ENCODE results near the gene ANO2. TPM values are rescaled to one million over a fixed set of nuclear protein-coding genes. Genes with fewer than 3 reads are reported as not detected.

ANO2 gene
- total RNA-seq, 2 experiments from 2014 or later, result not detected

DNA sequence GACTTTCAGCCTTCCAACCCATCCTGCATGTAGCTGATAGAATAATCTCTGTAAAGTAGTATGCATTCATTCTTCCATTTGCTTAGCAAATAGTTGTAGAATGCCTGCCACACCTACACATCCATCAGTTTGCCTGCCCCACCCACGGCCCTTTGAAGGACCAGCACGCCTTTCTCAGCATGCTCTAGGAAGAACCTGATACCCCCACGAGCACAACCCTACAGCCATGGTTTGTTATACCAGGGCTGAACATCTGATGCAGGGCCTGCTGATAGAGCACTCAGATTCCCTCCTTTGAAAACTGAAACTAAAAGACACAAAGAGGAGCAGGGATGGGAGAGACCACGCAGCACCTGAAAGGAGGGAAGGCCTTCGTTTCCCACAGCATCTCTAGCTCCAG, 205.1 kb downstream of the ANO2 start:
- Mint-ChIP-seq H3K9me3 (no peaks in the 10 kb centered on the region), H3K27me3 (no peaks in the 10 kb centered on the region), H3K27ac (no peak overlapping the region), H3K4me1 (peaks cover 3% of the 10 kb centered on the region), H3K4me3 (no peak overlapping the region), H3K36me3 (no peaks in the 10 kb centered on the region)
- DNase-seq, result no peak

DNA sequence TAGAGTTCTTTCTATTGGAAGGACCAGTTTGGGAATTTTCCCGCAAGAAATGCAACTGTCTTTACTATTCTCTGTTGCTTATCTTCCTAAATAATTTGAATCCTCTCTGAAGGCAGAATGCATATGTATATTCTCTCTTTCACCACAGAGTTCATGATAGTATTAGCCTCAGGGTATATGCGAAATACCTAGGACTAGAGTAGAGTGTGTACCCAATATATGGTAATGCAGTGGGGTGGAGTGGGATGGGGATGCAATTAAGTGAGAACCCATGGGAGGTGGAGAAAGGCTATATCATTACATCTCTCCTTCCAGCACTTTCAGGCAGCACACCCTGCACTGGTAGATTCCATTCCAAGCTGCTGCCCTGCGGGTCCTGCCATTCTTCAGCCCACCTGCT, 207.3 kb downstream of the ANO2 start:
- Mint-ChIP-seq H3K9me3 (no peaks in the 10 kb centered on the region), H3K4me3 (no peak overlapping the region), H3K27ac (no peak overlapping the region), H3K27me3 (no peaks in the 10 kb centered on the region), H3K4me1 (peaks cover 3% of the 10 kb centered on the region), H3K36me3 (no peaks in the 10 kb centered on the region)
- DNase-seq, result no peak

DNA sequence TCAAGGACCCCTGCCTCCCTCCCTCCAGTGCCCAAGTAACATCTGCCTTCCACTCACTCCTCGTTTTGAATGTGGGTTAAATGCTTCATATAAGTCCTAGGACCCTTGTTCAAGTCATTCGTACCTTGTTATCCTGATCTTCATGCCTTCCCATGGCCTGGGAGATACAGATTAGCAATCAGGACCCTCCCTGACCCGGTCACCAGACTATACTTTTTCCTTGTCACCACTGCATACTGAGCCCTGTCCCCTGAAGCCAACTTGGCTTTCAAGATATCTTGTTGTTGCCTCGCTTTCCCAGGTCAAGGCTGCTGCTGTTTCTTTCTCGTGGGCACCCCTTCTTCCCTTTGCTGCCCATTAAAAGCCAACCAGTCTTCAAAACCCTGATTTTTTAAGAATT, 208.5 kb downstream of the ANO2 start:
- peaks cover 3% of the 10 kb centered on the region for H3K4me1 Mint-ChIP-seq
- DNase-seq, result no peak
- no peaks in the 10 kb centered on the region for H3K9me3 Mint-ChIP-seq
- H3K27me3 Mint-ChIP-seq, result no peaks in the 10 kb centered on the region
- no peak overlapping the region for H3K27ac Mint-ChIP-seq
- H3K36me3 Mint-ChIP-seq, result no peaks in the 10 kb centered on the region
- H3K4me3 Mint-ChIP-seq, result no peak overlapping the region

DNA sequence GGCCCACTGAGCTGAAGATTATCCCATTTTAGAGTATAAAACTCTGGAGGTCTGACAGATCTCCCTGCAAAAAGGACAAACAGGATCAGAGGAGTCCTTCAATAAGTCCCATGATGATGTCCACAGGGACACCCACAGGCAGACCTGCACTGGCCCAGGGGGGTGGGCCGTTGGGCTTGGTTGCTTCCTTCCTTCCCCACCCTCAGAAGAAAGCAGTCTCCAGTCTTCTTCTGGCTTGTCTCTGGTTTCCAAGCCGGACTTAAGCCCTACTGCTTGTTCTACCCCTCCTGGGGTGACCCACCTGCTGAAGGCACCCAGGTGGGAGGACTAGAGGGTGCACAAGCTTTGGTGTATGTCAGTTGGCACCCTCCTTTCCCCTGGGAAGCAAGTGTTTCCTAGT, 209.0 kb downstream of the ANO2 start:
- Mint-ChIP-seq H3K36me3 (no peaks in the 10 kb centered on the region), H3K4me1 (peaks cover 3% of the 10 kb centered on the region), H3K9me3 (no peaks in the 10 kb centered on the region), H3K27ac (no peak overlapping the region), H3K27me3 (no peaks in the 10 kb centered on the region), H3K4me3 (no peak overlapping the region)
- DNase-seq, result no peak

DNA sequence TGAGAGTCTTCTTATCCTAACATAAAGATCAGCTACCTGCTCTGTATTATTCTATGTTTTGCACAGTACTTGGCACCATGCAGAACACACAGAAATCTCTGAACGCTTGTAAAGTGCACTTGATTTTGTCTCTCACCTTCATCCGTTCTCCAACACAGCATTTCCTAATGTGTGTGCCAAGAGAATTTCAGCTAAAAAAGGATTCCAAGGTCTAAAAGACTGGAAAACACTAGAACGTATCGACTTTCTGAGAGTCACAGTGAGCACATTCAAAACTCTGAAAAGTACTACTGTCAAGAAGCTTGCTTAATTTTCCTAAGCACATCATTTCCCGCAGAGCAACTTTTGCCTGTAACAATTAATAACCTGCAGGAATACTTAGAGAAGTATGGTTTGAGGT, 211.1 kb downstream of the ANO2 start:
- Mint-ChIP-seq H3K36me3 (no peaks in the 10 kb centered on the region), H3K4me3 (no peak overlapping the region), H3K27ac (no peak overlapping the region), H3K9me3 (no peaks in the 10 kb centered on the region), H3K27me3 (no peaks in the 10 kb centered on the region), H3K4me1 (peaks cover 3% of the 10 kb centered on the region)
- DNase-seq, result no peak

DNA sequence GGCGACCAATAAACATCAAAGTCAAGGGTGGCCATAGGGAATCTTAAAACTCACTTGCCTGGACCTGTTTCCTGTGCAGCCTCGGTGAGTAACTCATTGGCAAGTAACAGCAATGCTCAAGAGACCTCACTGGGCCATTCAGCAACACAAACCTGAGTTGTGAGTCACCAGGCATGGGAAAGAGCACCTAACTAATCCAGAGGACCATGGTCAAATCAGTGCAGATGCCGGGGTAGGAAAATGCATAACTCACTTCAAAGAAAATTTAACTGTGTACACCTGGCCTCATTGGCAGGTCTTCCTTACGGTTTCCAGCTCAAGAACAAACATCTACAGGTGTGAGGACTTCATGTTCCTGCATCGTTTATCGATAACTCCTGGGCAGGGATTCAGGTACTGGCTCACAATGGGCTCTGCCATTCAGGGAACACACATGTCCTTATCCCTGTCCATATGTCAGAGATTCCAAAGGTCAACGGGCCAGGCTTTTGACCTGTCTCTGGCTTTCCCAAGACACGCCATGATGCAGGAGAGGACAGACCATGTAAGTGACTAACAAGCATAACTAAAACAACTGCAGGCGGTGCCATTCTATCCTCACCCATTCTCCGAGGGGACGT, 211.8 kb downstream of the ANO2 start:
- no peak for DNase-seq
- H3K9me3 Mint-ChIP-seq, result no peaks in the 10 kb centered on the region
- no peaks in the 10 kb centered on the region for H3K27me3 Mint-ChIP-seq
- H3K4me3 Mint-ChIP-seq, result no peak overlapping the region
- H3K27ac Mint-ChIP-seq, result no peak overlapping the region
- no peaks in the 10 kb centered on the region for H3K36me3 Mint-ChIP-seq
- peaks cover 3% of the 10 kb centered on the region for H3K4me1 Mint-ChIP-seq

DNA sequence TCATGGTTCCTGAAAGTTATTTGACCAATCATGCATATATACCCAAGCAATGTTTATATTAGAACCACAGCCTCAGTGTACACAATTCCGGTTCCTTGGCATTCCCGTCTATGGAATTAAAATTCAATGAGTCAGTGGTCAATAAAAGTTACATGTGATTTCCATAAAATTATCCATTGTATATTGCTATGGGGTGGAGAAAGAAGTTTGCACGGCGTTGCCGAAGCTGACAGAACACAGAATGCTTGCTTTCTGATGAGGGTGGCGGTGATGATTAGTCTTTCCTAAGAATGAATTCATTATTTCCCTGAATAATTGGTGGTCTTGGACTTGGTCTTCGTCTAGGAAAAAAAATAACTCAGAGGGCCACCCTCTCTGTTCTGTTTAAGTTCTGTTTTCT, 214.1 kb downstream of the ANO2 start:
- peaks cover 3% of the 10 kb centered on the region for H3K27me3 Mint-ChIP-seq
- no peaks in the 10 kb centered on the region for H3K9me3 Mint-ChIP-seq
- H3K4me3 Mint-ChIP-seq, result no peak overlapping the region
- H3K36me3 Mint-ChIP-seq, result no peaks in the 10 kb centered on the region
- H3K27ac Mint-ChIP-seq, result no peak overlapping the region
- peaks cover 3% of the 10 kb centered on the region for H3K4me1 Mint-ChIP-seq
- DNase-seq, result no peak

DNA sequence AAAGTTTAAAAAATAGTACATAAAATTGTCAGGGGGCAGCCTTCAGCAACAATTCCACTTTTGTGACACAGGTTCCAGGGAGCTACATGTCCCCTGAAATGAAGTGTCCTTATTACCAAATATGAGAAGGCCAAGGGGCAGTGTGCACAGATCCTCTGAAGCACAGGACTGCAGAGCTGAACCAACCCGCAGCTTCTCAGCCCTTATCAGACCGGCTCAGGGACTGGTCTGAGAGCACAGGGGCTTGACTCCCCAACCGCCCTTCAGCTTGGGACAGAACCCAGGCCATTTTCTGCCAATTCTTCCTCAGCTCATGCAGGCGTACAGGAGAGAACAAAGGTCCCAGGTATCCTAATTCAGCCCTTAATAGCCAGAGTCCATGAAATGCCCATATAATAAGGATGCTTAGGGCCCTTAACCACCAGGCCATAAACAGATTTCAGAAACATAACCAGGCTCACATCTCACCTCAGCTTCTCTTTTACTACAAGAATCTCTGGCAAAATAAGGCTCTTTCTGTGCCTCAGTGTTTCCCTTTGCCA, 221.3 kb downstream of the ANO2 start:
- no peak for DNase-seq

DNA sequence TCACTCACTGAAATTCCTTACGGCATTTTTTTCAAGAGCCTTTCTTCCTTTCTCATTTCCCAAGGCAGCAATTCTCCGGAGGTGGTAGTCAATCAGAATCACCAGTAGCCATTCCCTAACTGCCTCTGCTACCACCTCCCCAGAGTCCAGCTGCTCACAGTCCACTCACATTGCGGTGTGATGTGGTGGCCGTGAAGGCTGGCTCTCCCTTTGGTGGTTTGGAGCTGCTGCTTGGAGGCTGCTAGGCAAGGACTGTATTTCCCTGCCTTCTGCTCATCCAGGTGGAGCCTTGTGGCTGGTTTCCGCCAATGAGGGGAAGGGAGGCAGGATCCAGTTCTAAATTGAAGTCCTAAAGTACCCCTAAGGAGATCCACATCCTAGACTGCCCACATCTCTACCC, 222.0 kb downstream of the ANO2 start:
- peaks cover 24% of the 10 kb centered on the region for H3K27me3 Mint-ChIP-seq
- H3K9me3 Mint-ChIP-seq, result no peaks in the 10 kb centered on the region
- H3K4me1 Mint-ChIP-seq, result peaks cover 4% of the 10 kb centered on the region
- H3K27ac Mint-ChIP-seq, result no peak overlapping the region
- no peaks in the 10 kb centered on the region for H3K36me3 Mint-ChIP-seq
- DNase-seq, result no peak
- no peak overlapping the region for H3K4me3 Mint-ChIP-seq

More for the DNA sequence above, 221.3 kb downstream of the ANO2 start:
- Mint-ChIP-seq H3K27ac (no peak overlapping the region), H3K9me3 (no peaks in the 10 kb centered on the region), H3K4me1 (no peaks in the 10 kb centered on the region), H3K27me3 (peaks cover 22% of the 10 kb centered on the region), H3K36me3 (no peaks in the 10 kb centered on the region), H3K4me3 (no peak overlapping the region)

DNA sequence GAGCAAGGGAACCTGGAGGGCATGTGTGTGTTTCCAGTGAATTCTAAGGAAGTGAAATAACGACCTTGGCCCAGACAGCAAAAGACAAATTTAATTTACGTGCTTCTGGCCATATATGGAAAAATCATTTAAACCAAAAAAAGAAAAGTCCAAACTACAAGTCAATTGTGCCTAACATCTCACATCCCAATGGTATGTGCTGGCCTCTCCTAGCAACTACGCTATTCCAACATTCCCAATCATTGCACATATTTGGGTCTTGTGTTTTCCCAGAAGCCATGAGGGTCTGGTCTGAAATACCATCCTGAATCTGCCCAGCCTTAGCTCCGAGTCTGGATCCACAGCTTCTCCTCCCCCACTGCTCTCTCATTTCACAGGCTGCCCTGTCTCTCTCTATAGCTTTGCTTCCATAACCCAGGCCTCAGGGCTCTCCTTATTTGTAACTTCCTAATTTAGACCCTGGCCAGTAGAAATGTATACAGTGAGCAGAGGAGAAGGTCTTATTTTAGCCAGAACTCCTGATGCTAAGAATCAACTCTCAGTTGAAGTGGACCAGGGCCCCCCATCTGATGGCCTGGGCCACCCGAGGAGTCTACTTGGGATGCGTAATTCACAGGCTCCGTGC, 224.6 kb downstream of the ANO2 start:
- Mint-ChIP-seq H3K27me3 (peaks cover 22% of the 10 kb centered on the region), H3K4me3 (no peak overlapping the region), H3K9me3 (no peaks in the 10 kb centered on the region), H3K4me1 (peaks cover 6% of the 10 kb centered on the region), H3K27ac (no peak overlapping the region), H3K36me3 (no peaks in the 10 kb centered on the region)
- no peak for DNase-seq

DNA sequence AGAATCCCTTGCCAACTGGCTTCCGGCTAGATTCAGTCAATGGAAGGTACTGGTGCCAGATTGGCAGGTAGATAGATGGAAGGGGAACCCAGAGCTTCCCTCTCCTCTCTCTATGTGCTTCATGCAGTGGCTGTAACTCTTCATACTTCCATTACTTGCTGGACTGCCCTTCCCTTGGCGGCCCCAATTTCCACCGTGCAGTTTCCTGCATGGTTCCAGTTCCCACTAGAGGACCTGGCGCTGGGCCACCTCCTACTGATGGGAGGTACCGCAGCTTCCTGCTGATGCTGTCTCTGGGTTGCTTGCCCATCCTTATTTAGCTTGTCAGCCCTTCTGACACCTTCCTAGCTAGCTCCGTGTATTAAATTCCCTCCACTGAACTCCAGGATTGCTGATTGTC, 226.4 kb downstream of the ANO2 start:
- Mint-ChIP-seq H3K9me3 (no peaks in the 10 kb centered on the region), H3K4me3 (no peak overlapping the region), H3K4me1 (peaks cover 6% of the 10 kb centered on the region), H3K27me3 (peaks cover 22% of the 10 kb centered on the region), H3K36me3 (no peaks in the 10 kb centered on the region), H3K27ac (no peak overlapping the region)
- no peak for DNase-seq

DNA sequence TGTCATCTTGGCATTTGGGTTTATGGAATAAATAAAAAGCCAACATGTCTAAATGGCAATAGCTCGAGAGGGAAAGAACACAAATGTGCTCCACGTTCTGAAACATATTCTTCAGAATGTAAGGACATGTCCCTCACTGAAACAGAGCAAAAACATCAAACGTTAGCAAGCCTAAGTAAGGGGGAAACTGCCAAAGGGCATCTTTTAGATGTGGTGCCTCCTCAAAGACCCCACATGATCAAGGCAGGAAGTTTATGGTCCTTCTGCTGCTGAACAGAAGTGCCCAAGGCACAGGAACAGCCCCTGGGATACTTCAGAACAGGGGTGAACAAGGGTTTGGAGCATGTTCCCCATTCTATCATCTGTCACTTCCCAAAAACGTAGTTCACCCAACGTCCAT, 227.0 kb downstream of the ANO2 start:
- no peak for DNase-seq
- H3K27me3 Mint-ChIP-seq, result peaks cover 18% of the 10 kb centered on the region
- no peaks in the 10 kb centered on the region for H3K9me3 Mint-ChIP-seq
- no peak overlapping the region for H3K27ac Mint-ChIP-seq
- H3K4me3 Mint-ChIP-seq, result no peak overlapping the region
- no peaks in the 10 kb centered on the region for H3K36me3 Mint-ChIP-seq
- peaks cover 6% of the 10 kb centered on the region for H3K4me1 Mint-ChIP-seq

DNA sequence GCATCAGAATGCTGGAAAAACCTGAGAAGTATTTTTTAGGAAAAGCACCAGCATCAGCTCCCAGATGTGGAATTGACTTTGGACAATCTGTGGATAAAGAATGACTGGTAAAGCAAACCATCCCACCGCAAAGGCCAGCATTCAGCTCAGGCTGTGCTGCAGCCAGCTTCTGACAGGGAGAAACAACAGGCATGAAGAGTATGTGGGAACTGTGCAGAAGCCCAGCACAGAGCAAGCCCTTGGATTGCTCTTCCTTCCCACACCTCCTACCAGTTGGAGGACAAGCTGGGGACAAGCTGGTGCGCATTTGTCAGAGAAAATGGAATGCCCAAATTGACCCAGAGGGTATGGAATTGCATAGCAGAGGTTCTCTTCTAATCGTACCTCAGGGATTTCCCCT, 228.1 kb downstream of the ANO2 start:
- Mint-ChIP-seq H3K4me3 (no peak overlapping the region), H3K27ac (no peak overlapping the region), H3K36me3 (no peaks in the 10 kb centered on the region), H3K4me1 (peaks cover 6% of the 10 kb centered on the region), H3K9me3 (no peaks in the 10 kb centered on the region), H3K27me3 (peaks cover 13% of the 10 kb centered on the region)
- DNase-seq, result no peak

DNA sequence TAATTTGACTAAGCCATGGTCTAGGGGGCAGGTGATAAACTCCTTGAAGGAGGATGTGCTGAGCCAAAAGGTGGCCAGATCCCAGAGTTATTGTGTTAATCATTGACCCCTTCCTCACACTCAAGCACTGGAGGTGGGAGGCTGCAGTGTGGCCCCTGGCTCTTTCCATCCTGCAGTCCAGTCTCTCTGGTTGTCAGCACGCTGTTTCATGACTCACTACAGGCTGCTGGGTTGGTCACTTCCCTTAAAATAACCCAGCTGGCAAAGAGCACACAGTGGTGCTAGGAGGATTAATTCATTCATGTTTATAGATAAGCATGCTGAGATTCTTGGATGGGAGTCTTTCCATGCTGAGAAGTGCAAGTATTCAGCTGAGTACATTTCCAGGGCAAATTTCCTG, 228.9 kb downstream of the ANO2 start:
- no peak overlapping the region for H3K4me3 Mint-ChIP-seq
- peaks cover 6% of the 10 kb centered on the region for H3K4me1 Mint-ChIP-seq
- H3K36me3 Mint-ChIP-seq, result no peaks in the 10 kb centered on the region
- H3K27me3 Mint-ChIP-seq, result peaks cover 10% of the 10 kb centered on the region
- H3K27ac Mint-ChIP-seq, result no peak overlapping the region
- no peak for DNase-seq
- H3K9me3 Mint-ChIP-seq, result no peaks in the 10 kb centered on the region

DNA sequence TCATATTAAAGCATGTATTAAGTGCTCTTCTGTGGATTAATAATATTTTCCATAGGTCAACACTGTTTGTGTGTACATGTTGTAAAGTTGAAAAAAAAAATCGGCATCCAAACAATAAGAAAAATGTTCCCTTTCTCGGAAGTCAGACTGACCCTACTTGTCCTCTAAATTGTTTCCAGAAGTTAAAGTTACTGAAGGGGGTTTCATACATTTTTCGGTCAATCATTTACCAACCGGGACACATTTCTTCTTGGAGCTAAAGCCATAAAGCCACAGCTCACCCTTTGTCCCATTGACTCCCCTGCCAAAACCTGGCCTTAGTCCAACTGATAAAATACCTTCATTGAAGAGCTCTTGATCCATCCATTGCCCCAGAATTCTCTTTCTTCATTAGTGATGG, 230.0 kb downstream of the ANO2 start:
- Mint-ChIP-seq H3K36me3 (no peaks in the 10 kb centered on the region), H3K4me3 (no peak overlapping the region), H3K27me3 (peaks cover 7% of the 10 kb centered on the region), H3K4me1 (peaks cover 6% of the 10 kb centered on the region), H3K27ac (no peak overlapping the region), H3K9me3 (no peaks in the 10 kb centered on the region)
- DNase-seq, result no peak

DNA sequence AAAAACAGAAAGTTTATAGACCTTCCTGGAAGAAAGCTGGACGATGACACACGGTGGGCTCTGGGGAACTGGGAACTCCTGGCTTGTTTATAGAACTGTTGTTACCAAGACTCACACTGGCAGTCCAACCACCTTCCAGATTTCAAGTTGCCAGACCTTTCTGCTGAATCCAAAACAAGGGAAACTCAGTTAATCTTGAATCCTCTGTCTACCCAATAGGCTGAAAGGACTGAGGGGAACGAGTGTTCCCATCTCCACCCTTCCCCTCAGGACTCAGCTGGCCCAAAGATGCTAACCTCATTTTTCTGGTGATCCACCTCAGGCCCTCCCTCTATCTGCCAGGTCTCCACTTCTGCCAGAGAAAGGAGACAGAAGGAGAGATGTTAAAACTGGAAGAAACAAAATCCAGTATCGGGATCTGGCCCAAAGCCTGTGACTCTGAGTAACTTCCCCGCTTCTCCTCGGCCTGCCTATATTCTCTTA, 231.4 kb downstream of the ANO2 start:
- H3K36me3 Mint-ChIP-seq, result no peaks in the 10 kb centered on the region
- no peak overlapping the region for H3K27ac Mint-ChIP-seq
- DNase-seq, result no peak
- no peak overlapping the region for H3K4me3 Mint-ChIP-seq
- H3K9me3 Mint-ChIP-seq, result no peaks in the 10 kb centered on the region
- H3K4me1 Mint-ChIP-seq, result peaks cover 6% of the 10 kb centered on the region
- H3K27me3 Mint-ChIP-seq, result peaks cover 1% of the 10 kb centered on the region

Measured in activated naive CD8-positive, alpha-beta T cell treated with anti-CD3 and anti-CD28 coated beads for 36 hours (primary cell).